ENCODE results near the gene GRIA1. TPM values are rescaled to one million over a fixed set of nuclear protein-coding genes. Genes with fewer than 3 reads are reported as not detected.

The GRIA1 gene
- total RNA-seq, 1 experiment from 2014 or later, result not detected

GRCh38 chr5:153661897-153662296 lies 171.4 kb downstream of the GRIA1 start:
- DNase-seq (ENCODE audit: low read depth, low spot score), result no peak
- Histone ChIP-seq H3K9me3 (ENCODE audit: control insufficient read depth, insufficient read depth, low read depth, low read length) (no peaks in the 10 kb centered on the region), H3K4me3 (ENCODE audit: low read depth in 2 of 2, low read length in 2 of 2) (no peak overlapping the region), H3K36me3 (ENCODE audit: control insufficient read depth, insufficient read depth, low read length) (no peaks in the 10 kb centered on the region), H3K27me3 (ENCODE audit: control insufficient read depth, insufficient read depth, low read length) (no peaks in the 10 kb centered on the region), H3K27ac (ENCODE audit: low read length) (no peak overlapping the region), H3K4me1 (ENCODE audit: control insufficient read depth, insufficient read depth, low read length) (no peaks in the 10 kb centered on the region)
- TF ChIP-seq CTCF (IDR thresholded peaks at IDR 0.05) (no peak), REST (IDR thresholded peaks at IDR 0.05; ENCODE audit: insufficient read depth in 1 of 2, low read depth in 2 of 2, low read length in 1 of 2) (no peak), POLR2AphosphoS5 (IDR thresholded peaks at IDR 0.05; ENCODE audit: low read depth, low read length) (no peak), TCF7L2 (IDR thresholded peaks at IDR 0.05; ENCODE audit: low read depth, low read length) (no peak), SIN3A (IDR thresholded peaks at IDR 0.05; ENCODE audit: borderline replicate concordance, insufficient read depth, low read depth, low read length) (no peak)
- no peak for ATAC-seq
- CTCF ChIA-PET, result no interaction called here
- intact Hi-C loops (cut with micrococcal nuclease; ENCODE audit: unreplicated experiment), result no loop called here
- POLR2A ChIA-PET, result no interaction called here
- in situ Hi-C loops (cut with HindIII; ENCODE audit: low pct_unique_long_range_greater_than_20kb, low sequenced_read_pairs), result no loop called here
- no TSS peak for BruUV-seq (replicated peaks)

- ATAC-seq (no peak), DNase-seq (ENCODE audit: low read depth, low spot score) (no peak)
- CTCF ChIA-PET, result no interaction called here
- Histone ChIP-seq H3K27me3 (ENCODE audit: control insufficient read depth, insufficient read depth, low read length) (no peaks in the 10 kb centered on the region), H3K9me3 (ENCODE audit: control insufficient read depth, insufficient read depth, low read depth, low read length) (no peaks in the 10 kb centered on the region), H3K36me3 (ENCODE audit: control insufficient read depth, insufficient read depth, low read length) (no peaks in the 10 kb centered on the region), H3K27ac (ENCODE audit: low read length) (no peak overlapping the region), H3K4me3 (ENCODE audit: low read depth in 2 of 2, low read length in 2 of 2) (no peak overlapping the region), H3K4me1 (ENCODE audit: control insufficient read depth, insufficient read depth, low read length) (no peaks in the 10 kb centered on the region)
- BruUV-seq (replicated peaks), result no TSS peak
- POLR2A ChIA-PET, result no interaction called here
- intact Hi-C loops (cut with micrococcal nuclease; ENCODE audit: unreplicated experiment) (no loop called here), in situ Hi-C loops (cut with HindIII; ENCODE audit: low pct_unique_long_range_greater_than_20kb, low sequenced_read_pairs) (no loop called here)
- TF ChIP-seq SIN3A (IDR thresholded peaks at IDR 0.05; ENCODE audit: borderline replicate concordance, insufficient read depth, low read depth, low read length), result no peak
These were observed 179.6 kb downstream of the GRIA1 start for GRCh38 chr5:153670101-153670500.

GRCh38 chr5:153671653-153672346 lies 181.3 kb downstream of the GRIA1 start:
- Histone ChIP-seq H3K27me3 (ENCODE audit: control insufficient read depth, insufficient read depth, low read length) (no peaks in the 10 kb centered on the region), H3K9me3 (ENCODE audit: control insufficient read depth, insufficient read depth, low read depth, low read length) (no peaks in the 10 kb centered on the region), H3K4me1 (ENCODE audit: control insufficient read depth, insufficient read depth, low read length) (no peaks in the 10 kb centered on the region), H3K36me3 (ENCODE audit: control insufficient read depth, insufficient read depth, low read length) (no peaks in the 10 kb centered on the region), H3K4me3 (ENCODE audit: low read depth in 2 of 2, low read length in 2 of 2) (no peak overlapping the region), H3K27ac (ENCODE audit: low read length) (no peak overlapping the region)
- in situ Hi-C loops (cut with HindIII; ENCODE audit: low pct_unique_long_range_greater_than_20kb, low sequenced_read_pairs), result no loop called here
- no peak for TF ChIP-seq CTCF (IDR thresholded peaks at IDR 0.05)
- TF ChIP-seq SIN3A (IDR thresholded peaks at IDR 0.05; ENCODE audit: borderline replicate concordance, insufficient read depth, low read depth, low read length), result no peak
- no peak for TF ChIP-seq REST (IDR thresholded peaks at IDR 0.05; ENCODE audit: insufficient read depth in 1 of 2, low read depth in 2 of 2, low read length in 1 of 2)
- TF ChIP-seq TCF7L2 (IDR thresholded peaks at IDR 0.05; ENCODE audit: low read depth, low read length), result no peak
- no peak for TF ChIP-seq POLR2AphosphoS5 (IDR thresholded peaks at IDR 0.05; ENCODE audit: low read depth, low read length)
- DNase-seq (ENCODE audit: low read depth, low spot score), result no peak
- intact Hi-C loops (cut with micrococcal nuclease; ENCODE audit: unreplicated experiment), result no loop called here
- POLR2A ChIA-PET, result no interaction called here
- no TSS peak for BruUV-seq (replicated peaks)
- no peak for ATAC-seq
- CTCF ChIA-PET, result no interaction called here
